Tibial nerve (tissue), 3 donors: ENCODE results near the gene UBASH3B.

Experiments
- POLR2A ChIP-seq, 2 donors: fragments of 450-650 bp; IDR thresholded peaks; one replicate each; pipeline ENCODE4 v1.6.1; 2017; ENCODE audit warnings: antibody characterized with exemption in 2 of 2, mild to moderate bottlenecking in 2 of 2, moderate library complexity in 2 of 2
- TF ChIP-seq, protein P1 (sequence below), 5 experiments: fragments of 200-600 bp in 3 of 5; fragments of 450-650 bp in 2 of 5; sonication (generic) in 3 of 5; IDR thresholded peaks; one replicate each; pipeline ENCODE4 v1.5.1; 2016 to 2019; ENCODE audit warnings: antibody characterized with exemption in 5 of 5, mild to moderate bottlenecking in 3 of 5, moderate library complexity in 2 of 5

- TF ChIP-seq, protein P1, sequence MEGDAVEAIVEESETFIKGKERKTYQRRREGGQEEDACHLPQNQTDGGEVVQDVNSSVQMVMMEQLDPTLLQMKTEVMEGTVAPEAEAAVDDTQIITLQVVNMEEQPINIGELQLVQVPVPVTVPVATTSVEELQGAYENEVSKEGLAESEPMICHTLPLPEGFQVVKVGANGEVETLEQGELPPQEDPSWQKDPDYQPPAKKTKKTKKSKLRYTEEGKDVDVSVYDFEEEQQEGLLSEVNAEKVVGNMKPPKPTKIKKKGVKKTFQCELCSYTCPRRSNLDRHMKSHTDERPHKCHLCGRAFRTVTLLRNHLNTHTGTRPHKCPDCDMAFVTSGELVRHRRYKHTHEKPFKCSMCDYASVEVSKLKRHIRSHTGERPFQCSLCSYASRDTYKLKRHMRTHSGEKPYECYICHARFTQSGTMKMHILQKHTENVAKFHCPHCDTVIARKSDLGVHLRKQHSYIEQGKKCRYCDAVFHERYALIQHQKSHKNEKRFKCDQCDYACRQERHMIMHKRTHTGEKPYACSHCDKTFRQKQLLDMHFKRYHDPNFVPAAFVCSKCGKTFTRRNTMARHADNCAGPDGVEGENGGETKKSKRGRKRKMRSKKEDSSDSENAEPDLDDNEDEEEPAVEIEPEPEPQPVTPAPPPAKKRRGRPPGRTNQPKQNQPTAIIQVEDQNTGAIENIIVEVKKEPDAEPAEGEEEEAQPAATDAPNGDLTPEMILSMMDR (IDR thresholded peaks at IDR 0.05), result peak in 3 of 5 experiments; percentile 29 to 52 (median 30)
- no peak for TF ChIP-seq POLR2A (IDR thresholded peaks at IDR 0.05)
Observed at GRCh38 chr11:122633219-122633829, 22.2 kb upstream of the UBASH3B start.
